Measurements from ENCODE around the gene CAP2.
"Not testable (repeated sequence)": the region's sequence is repeated elsewhere in the genome, so short reads cannot be mapped to it uniquely, and the experiment has no call there.

Gene CAP2

GRCh38 chr6:17530321-17530835, 137.0 kb downstream of the CAP2 start:
- no peak for TF ChIP-seq CTCF (conservative IDR thresholded peaks at IDR 0.05; ENCODE audit: low read depth, low read length)
- no peak for DNase-seq (ENCODE audit: low read depth)
- H3K4me3 ChIP-seq (ENCODE audit: low read length), result no peak overlapping the region

GRCh38 chr6:17536586-17536985, 143.2 kb downstream of the CAP2 start:
- no peak overlapping the region for H3K4me3 ChIP-seq (ENCODE audit: low read length)
- DNase-seq (ENCODE audit: low read depth), result no peak
- TF ChIP-seq CTCF (conservative IDR thresholded peaks at IDR 0.05; ENCODE audit: low read depth, low read length), result no peak

- H3K4me3 ChIP-seq (ENCODE audit: low read length), result no peak overlapping the region
- no peak for TF ChIP-seq CTCF (conservative IDR thresholded peaks at IDR 0.05; ENCODE audit: low read depth, low read length)
- DNase-seq (ENCODE audit: low read depth), result no peak
These were observed 148.8 kb downstream of the CAP2 start for GRCh38 chr6:17542243-17542642.

- not testable (repeated sequence) for H3K4me3 ChIP-seq (ENCODE audit: low read length); DNase-seq (ENCODE audit: low read depth)
These were observed 152.3 kb downstream of the CAP2 start for GRCh38 chr6:17545681-17546080.

- no peak overlapping the region for H3K4me3 ChIP-seq (ENCODE audit: low read length)
- DNase-seq (ENCODE audit: low read depth), result no peak
- no peak for TF ChIP-seq CTCF (conservative IDR thresholded peaks at IDR 0.05; ENCODE audit: low read depth, low read length)
These were observed 158.1 kb downstream of the CAP2 start for GRCh38 chr6:17551383-17551958.

- TF ChIP-seq CTCF (conservative IDR thresholded peaks at IDR 0.05; ENCODE audit: low read depth, low read length), result no peak
- no peak overlapping the region for H3K4me3 ChIP-seq (ENCODE audit: low read length)
- no peak for DNase-seq (ENCODE audit: low read depth)
These were observed 159.5 kb downstream of the CAP2 start for GRCh38 chr6:17552861-17553260.

GRCh38 chr6:17556014-17556413, 162.6 kb downstream of the CAP2 start:
- no peak overlapping the region for H3K4me3 ChIP-seq (ENCODE audit: low read length)
- no peak for TF ChIP-seq CTCF (conservative IDR thresholded peaks at IDR 0.05; ENCODE audit: low read depth, low read length)
- no peak for DNase-seq (ENCODE audit: low read depth)

All from retinal pigment epithelial cell (primary cell).